BLaER1 treated with 17β-estradiol and CSF1 and Interleukin-3, amounts not matched to agents 10 nM and 100 nM (cell line): ENCODE data around the gene PARVB.
A peak's percentile ranks its signal among the peaks of the same experiment; 100 is the strongest.

Experiments
- H3K27ac ChIP-seq, 11 experiments: shearing (Covaris generic); formaldehyde crosslinking; 2 replicates each; pipeline ENCODE4 v1.8.1; 2022
- H3K27me3 ChIP-seq, 11 experiments: shearing (Covaris generic); formaldehyde crosslinking; 2 replicates each; pipeline ENCODE4 v1.8.1; 2022
- H3K36me3 ChIP-seq, 11 experiments: shearing (Covaris generic); formaldehyde crosslinking; 2 replicates each; pipeline ENCODE4 v1.8.1; 2022
- H3K4me1 ChIP-seq, 10 experiments: shearing (Covaris generic); formaldehyde crosslinking; 2 replicates each; pipeline ENCODE4 v1.8.1; 2022
- H3K4me2 ChIP-seq, 11 experiments: shearing (Covaris generic); formaldehyde crosslinking; 2 replicates each; pipeline ENCODE4 v1.8.1; 2022
- H3K4me3 ChIP-seq, 10 experiments: shearing (Covaris generic); formaldehyde crosslinking; 2 replicates each; pipeline ENCODE4 v1.8.1; 2022
- H3K9ac ChIP-seq, 11 experiments: shearing (Covaris generic); formaldehyde crosslinking; 2 replicates each; pipeline ENCODE4 v1.8.1; 2022
- H3K9me3 ChIP-seq, 11 experiments: shearing (Covaris generic); formaldehyde crosslinking; replicated peaks in 1 of 11; 2 replicates each; pipeline ENCODE4 v1.8.1; 2022
- H4K20me1 ChIP-seq, 11 experiments: shearing (Covaris generic); formaldehyde crosslinking; 2 replicates each; pipeline ENCODE4 v1.8.1; 2022
- Cebpa-rat ChIP-seq, 11 experiments: shearing (Covaris generic); IDR thresholded peaks; 2 replicates each; pipeline ENCODE4 v1.8.1; 2022

Gene PARVB

GRCh38 chr22:44158816-44159215, 134.7 kb downstream of the PARVB start:
- Histone ChIP-seq H3K4me1 (peaks cover 4 to 47% (median 27%) of the 10 kb centered on the region in 10 experiments; a peak in 18 of 20 replicates), H3K27me3 (peaks cover 0 to 25% (median 14%) of the 10 kb centered on the region in 11 experiments; a peak in 15 of 22 replicates), H3K4me3 (no peak overlapping the region), H3K9ac (no peak overlapping the region), H4K20me1 (peaks cover 0 to 5% (median 0%) of the 10 kb centered on the region in 11 experiments; a peak in 3 of 22 replicates), H3K4me2 (peak overlapping the region in 3 of 11 experiments; percentile 66 to 94 (median 92); a peak in 2 of 22 replicates), H3K27ac (no peak overlapping the region), H3K9me3 (no peaks in the 10 kb centered on the region), H3K36me3 (peaks cover 0 to 44% (median 0%) of the 10 kb centered on the region in 11 experiments; a peak in 4 of 22 replicates)
- no peak for TF ChIP-seq Cebpa-rat (IDR thresholded peaks at IDR 0.05)

- peaks cover 0 to 25% (median 14%) of the 10 kb centered on the region in 11 experiments; a peak in 13 of 22 replicates for H3K27me3 ChIP-seq
- H3K4me1 ChIP-seq, result peaks cover 0 to 43% (median 23%) of the 10 kb centered on the region in 10 experiments; a peak in 17 of 20 replicates
- H3K36me3 ChIP-seq, result peaks cover 0 to 44% (median 0%) of the 10 kb centered on the region in 11 experiments; a peak in 4 of 22 replicates
- H3K9ac ChIP-seq, result no peak overlapping the region
- no peak overlapping the region for H3K27ac ChIP-seq
- H3K9me3 ChIP-seq, result no peaks in the 10 kb centered on the region
- H4K20me1 ChIP-seq, result peaks cover 0 to 5% (median 0%) of the 10 kb centered on the region in 11 experiments; a peak in 3 of 22 replicates
- no peak overlapping the region for H3K4me3 ChIP-seq
- TF ChIP-seq Cebpa-rat (IDR thresholded peaks at IDR 0.05), result no peak
- peak overlapping the region in 5 of 11 experiments; percentile 46 to 94 (median 80); a peak in 9 of 22 replicates for H3K4me2 ChIP-seq
Measured at GRCh38 chr22:44159221-44159620, 135.1 kb downstream of the PARVB start.

GRCh38 chr22:44159811-44160210, 135.7 kb downstream of the PARVB start:
- no peaks in the 10 kb centered on the region for H3K9me3 ChIP-seq
- no peak overlapping the region for H3K4me3 ChIP-seq
- H3K27ac ChIP-seq, result no peak overlapping the region
- peaks cover 0 to 23% (median 14%) of the 10 kb centered on the region in 11 experiments; a peak in 13 of 22 replicates for H3K27me3 ChIP-seq
- H3K4me1 ChIP-seq, result peaks cover 0 to 37% (median 21%) of the 10 kb centered on the region in 10 experiments; a peak in 17 of 20 replicates
- H3K36me3 ChIP-seq, result peaks cover 0 to 50% (median 0%) of the 10 kb centered on the region in 11 experiments; a peak in 4 of 22 replicates
- H4K20me1 ChIP-seq, result peaks cover 0 to 5% (median 0%) of the 10 kb centered on the region in 11 experiments; a peak in 3 of 22 replicates
- TF ChIP-seq Cebpa-rat (IDR thresholded peaks at IDR 0.05), result no peak
- peak overlapping the region; percentile 44 to 94 (median 68); a peak in 19 of 22 replicates for H3K4me2 ChIP-seq
- H3K9ac ChIP-seq, result peak overlapping the region in 1 of 11 experiments; percentile 35; a peak in 1 of 22 replicates

- TF ChIP-seq Cebpa-rat (IDR thresholded peaks at IDR 0.05), result no peak
- Histone ChIP-seq H3K4me1 (peaks cover 0 to 31% (median 21%) of the 10 kb centered on the region in 10 experiments; a peak in 17 of 20 replicates), H4K20me1 (peaks cover 0 to 5% (median 0%) of the 10 kb centered on the region in 11 experiments; a peak in 2 of 22 replicates), H3K4me2 (peak overlapping the region; percentile 44 to 94 (median 68)), H3K9ac (peak overlapping the region in 4 of 11 experiments; percentile 25 to 57 (median 34); a peak in 5 of 22 replicates), H3K27me3 (peaks cover 0 to 17% (median 9%) of the 10 kb centered on the region in 11 experiments; a peak in 13 of 22 replicates), H3K27ac (no peak overlapping the region), H3K4me3 (peak overlapping the region in 1 of 10 experiments; percentile 32; a peak in 1 of 20 replicates), H3K9me3 (no peaks in the 10 kb centered on the region), H3K36me3 (peaks cover 0 to 50% (median 0%) of the 10 kb centered on the region in 11 experiments; a peak in 4 of 22 replicates)
Measured at GRCh38 chr22:44160421-44160820, 136.3 kb downstream of the PARVB start.

GRCh38 chr22:44161673-44162072, 137.6 kb downstream of the PARVB start:
- no peaks in the 10 kb centered on the region for H3K9me3 ChIP-seq
- no peak overlapping the region for H3K9ac ChIP-seq
- H3K4me1 ChIP-seq, result peaks cover 0 to 34% (median 21%) of the 10 kb centered on the region in 10 experiments; a peak in 17 of 20 replicates
- H4K20me1 ChIP-seq, result peaks cover 0 to 5% (median 0%) of the 10 kb centered on the region in 11 experiments; a peak in 2 of 22 replicates
- TF ChIP-seq Cebpa-rat (IDR thresholded peaks at IDR 0.05), result no peak
- no peak overlapping the region for H3K27ac ChIP-seq
- peaks cover 0 to 45% (median 0%) of the 10 kb centered on the region in 11 experiments; a peak in 4 of 22 replicates for H3K36me3 ChIP-seq
- no peak overlapping the region for H3K4me3 ChIP-seq
- H3K4me2 ChIP-seq, result peak overlapping the region in 1 of 11 experiments; percentile 92; a peak in 1 of 22 replicates
- H3K27me3 ChIP-seq, result peaks cover 0 to 16% (median 8%) of the 10 kb centered on the region in 11 experiments; a peak in 8 of 22 replicates

GRCh38 chr22:44162960-44163359, 138.9 kb downstream of the PARVB start:
- Histone ChIP-seq H3K9me3 (no peaks in the 10 kb centered on the region), H3K4me3 (no peak overlapping the region), H3K36me3 (peaks cover 0 to 33% (median 0%) of the 10 kb centered on the region in 11 experiments; a peak in 4 of 22 replicates), H3K4me2 (no peak overlapping the region), H3K27me3 (peaks cover 0 to 11% (median 2%) of the 10 kb centered on the region in 11 experiments; a peak in 5 of 22 replicates), H3K27ac (no peak overlapping the region), H4K20me1 (peaks cover 0 to 5% (median 0%) of the 10 kb centered on the region in 11 experiments; a peak in 2 of 22 replicates), H3K4me1 (peaks cover 0 to 37% (median 21%) of the 10 kb centered on the region in 10 experiments; a peak in 17 of 20 replicates), H3K9ac (no peak overlapping the region)
- TF ChIP-seq Cebpa-rat (IDR thresholded peaks at IDR 0.05), result no peak

- Histone ChIP-seq H3K9ac (no peak overlapping the region), H3K27me3 (peaks cover 0 to 11% (median 0%) of the 10 kb centered on the region in 11 experiments; a peak in 4 of 22 replicates), H3K9me3 (no peaks in the 10 kb centered on the region), H3K4me1 (peaks cover 0 to 37% (median 21%) of the 10 kb centered on the region in 10 experiments; a peak in 17 of 20 replicates), H3K4me3 (no peak overlapping the region), H3K27ac (no peak overlapping the region), H3K36me3 (peaks cover 0 to 27% (median 0%) of the 10 kb centered on the region in 11 experiments; a peak in 3 of 22 replicates), H3K4me2 (no peak overlapping the region), H4K20me1 (peaks cover 0 to 5% (median 0%) of the 10 kb centered on the region in 11 experiments; a peak in 2 of 22 replicates)
- no peak for TF ChIP-seq Cebpa-rat (IDR thresholded peaks at IDR 0.05)
Measured at GRCh38 chr22:44163536-44163935, 139.4 kb downstream of the PARVB start.

GRCh38 chr22:44164031-44164430, 139.9 kb downstream of the PARVB start:
- Histone ChIP-seq H3K4me1 (peaks cover 0 to 34% (median 20%) of the 10 kb centered on the region in 10 experiments; a peak in 17 of 20 replicates), H3K4me3 (no peak overlapping the region), H3K9ac (no peak overlapping the region), H3K9me3 (no peaks in the 10 kb centered on the region), H3K27me3 (peaks cover 0 to 11% (median 0%) of the 10 kb centered on the region in 11 experiments; a peak in 3 of 22 replicates), H4K20me1 (peaks cover 0 to 5% (median 0%) of the 10 kb centered on the region in 11 experiments; a peak in 2 of 22 replicates), H3K27ac (no peak overlapping the region), H3K36me3 (peaks cover 0 to 23% (median 0%) of the 10 kb centered on the region in 11 experiments; a peak in 3 of 22 replicates), H3K4me2 (no peak overlapping the region)
- no peak for TF ChIP-seq Cebpa-rat (IDR thresholded peaks at IDR 0.05)
